HG02588 (cell line): Measurements from ENCODE around the gene EIF4B.

Source experiments
- ATAC-seq: cut with Tn5 transposase; IDR thresholded peaks from one replicate; pipeline ENCODE4 v1.9.1; 2021; ENCODE audit warnings: mild to moderate bottlenecking, moderate library complexity; ENCODE audit not compliant: unreplicated experiment

EIF4B gene

GRCh38 chr12:53044896-53045695 is 38.8 kb downstream of the EIF4B start:
- ATAC-seq: no peak

DNA sequence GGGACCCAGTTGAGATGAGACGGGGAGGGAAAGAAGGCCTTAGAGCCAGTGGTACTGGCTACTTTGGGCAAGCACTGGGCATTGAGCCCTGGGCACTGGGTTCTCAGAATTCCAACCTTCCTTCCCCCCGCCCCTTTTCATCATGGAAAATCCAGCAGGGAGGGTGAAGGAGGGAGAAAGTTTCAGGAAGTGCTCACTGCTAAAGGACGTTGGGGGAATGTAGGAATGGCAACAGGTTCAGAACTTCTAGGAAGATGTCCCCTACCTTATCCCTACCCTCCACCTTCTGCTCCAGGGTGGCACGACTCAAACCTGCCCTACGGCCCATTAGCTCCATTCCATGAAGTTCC is 39.4 kb downstream of the EIF4B start:
- no peak for ATAC-seq

- peak; percentile 31 for ATAC-seq
Observed at GRCh38 chr12:53046655-53047220, 40.5 kb downstream of the EIF4B start.

GRCh38 chr12:53047221-53048032 is 41.2 kb downstream of the EIF4B start:
- peak; percentile 65 for ATAC-seq

DNA sequence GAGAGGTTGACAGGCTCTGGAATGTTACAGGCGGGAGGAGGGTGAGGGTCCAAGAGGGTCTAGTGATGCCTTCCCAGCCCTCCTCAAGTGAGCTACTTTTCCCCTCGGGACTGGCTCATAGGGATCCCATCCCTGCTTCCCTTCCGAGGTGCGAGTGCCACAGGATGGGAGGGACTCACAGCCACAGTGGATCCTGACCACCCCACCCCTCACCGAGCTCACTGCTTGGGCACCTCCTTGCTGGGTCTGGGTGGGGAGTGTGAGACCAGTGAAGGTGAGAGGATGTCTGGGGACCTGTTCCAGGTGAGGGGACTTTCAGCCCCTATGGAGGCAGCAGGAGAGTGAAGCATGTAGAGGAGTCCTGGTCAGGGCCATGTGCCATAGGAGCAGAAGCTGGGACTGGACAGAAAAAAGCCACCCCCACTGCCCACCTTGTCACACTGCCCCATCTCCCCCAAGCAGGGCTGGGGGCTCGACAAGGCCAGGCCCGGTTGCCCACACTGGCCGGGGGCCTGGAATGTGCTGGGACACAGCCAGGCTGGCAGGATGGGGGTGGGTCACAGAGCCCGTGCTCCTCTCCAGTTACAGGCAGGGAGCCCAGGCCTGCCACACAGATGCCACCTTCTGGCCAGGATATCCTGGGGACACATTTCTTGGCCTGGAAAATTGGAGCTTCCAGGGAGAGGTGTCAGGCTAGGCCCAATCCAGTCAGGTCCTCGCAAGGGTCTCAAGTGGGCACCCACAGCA is 42.0 kb downstream of the EIF4B start:
- ATAC-seq: no peak

GRCh38 chr12:53048780-53049401 is 42.6 kb downstream of the EIF4B start:
- no peak for ATAC-seq

GRCh38 chr12:53049571-53050318 is 43.5 kb downstream of the EIF4B start, which contains the start of gene TNS2:
Gene TNS2 (plus strand): TSS chr12:53050065. CDS start chr12:53050186, 121 bp downstream.
- no peak for ATAC-seq

- no peak for ATAC-seq
Observed at GRCh38 chr12:53050426-53051057, 44.3 kb downstream of the EIF4B start.

DNA sequence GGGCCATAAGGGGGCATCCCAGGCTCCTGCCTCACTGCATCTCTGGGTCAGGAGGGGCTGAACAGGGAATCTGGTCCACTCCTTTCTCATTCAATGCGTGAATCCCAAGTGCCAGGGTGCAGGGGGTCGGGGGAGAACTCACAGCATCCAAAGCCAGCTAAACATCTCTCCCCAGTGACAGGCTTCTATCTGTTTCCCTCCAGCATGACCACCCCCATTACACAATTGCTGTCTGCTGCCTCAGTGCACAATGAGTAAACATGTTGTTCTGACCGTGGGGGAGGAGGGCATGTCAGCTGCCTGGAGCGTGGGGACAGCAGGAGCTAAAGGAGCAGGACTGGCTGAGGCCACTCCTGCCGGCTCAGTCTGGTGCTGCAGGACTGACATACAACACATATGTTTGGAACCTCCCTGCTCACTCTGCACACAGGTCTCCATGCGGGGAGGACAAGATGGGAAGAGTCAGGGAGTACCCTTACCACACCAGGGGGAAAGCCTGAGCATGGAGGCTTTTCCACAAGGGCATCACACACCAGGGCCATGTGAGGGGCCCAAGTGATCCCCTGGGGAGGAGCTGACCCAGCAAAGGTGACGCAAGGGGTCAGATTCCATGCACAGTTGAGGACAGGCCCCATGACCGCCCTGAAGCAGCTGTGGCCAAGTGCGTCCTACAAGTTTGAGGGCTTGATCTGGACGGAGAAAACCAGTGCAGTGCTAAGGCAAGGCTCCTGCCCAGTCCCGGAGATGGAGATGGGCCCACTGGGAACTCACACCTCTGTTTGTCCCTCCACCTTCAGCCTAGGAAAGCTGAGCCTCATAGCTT is 45.0 kb downstream of the EIF4B start:
- no peak for ATAC-seq

DNA sequence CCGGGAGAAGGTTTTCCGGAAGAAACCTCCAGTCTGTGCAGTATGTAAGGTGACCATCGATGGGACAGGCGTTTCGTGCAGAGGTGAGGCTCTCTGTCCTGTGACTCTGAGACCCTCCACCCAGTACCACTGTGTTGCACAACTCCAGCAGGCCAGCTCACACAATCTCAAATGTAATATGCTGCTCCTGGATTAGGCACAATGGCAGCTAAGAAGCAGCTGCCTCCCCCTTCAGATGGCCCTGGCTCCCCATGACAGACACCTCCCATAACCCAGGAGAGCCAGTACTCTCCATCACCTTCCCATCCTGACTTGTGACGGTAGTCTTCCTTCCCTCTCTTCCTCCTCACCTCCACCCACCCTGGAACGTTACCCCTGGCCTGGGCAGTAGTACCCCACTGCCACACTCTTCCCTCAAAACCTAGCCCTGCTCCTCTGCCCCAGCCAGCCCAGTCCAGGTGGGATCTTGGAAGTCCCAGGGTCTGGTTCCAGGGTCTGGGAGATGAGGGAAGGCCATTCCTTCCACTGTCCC is 45.7 kb downstream of the EIF4B start:
- ATAC-seq: no peak

DNA sequence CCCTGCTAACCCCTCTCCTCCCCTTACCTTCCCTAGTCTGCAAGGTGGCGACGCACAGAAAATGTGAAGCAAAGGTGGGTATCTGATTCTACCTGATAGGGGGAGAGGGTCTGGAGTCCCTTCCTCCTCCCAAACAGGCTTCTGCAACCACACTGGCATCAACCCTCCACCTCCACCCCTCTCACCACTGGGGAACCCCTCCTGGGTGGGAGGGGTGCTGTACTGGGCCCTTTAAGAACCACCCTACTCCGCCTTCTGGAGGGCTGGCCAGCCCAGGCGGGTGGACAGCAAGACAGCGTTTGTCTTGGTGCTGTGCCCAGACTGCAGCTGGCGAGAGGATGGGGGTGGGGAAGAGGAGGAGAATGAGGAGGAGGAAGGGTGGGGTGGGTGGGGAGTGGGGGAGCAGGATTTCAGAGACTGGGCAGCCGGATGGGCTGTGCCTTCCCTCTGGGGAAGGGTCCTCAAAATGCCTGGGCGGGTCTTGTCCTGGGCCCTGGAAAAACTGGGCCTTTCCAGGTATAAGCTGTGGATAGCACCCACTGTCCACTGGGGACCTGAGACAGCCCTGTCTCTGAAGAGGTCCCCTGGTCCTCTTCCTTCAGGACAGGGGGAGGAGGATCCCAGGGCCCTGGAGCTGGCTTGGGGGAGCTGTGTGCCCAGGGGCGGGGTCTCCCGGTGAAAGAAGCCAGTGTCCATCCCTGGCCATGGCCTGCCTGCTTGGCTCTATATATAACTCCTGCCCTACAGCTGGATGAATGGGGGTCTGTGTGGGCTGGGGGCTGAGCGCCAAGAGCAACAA is 46.4 kb downstream of the EIF4B start:
- ATAC-seq: no peak

DNA sequence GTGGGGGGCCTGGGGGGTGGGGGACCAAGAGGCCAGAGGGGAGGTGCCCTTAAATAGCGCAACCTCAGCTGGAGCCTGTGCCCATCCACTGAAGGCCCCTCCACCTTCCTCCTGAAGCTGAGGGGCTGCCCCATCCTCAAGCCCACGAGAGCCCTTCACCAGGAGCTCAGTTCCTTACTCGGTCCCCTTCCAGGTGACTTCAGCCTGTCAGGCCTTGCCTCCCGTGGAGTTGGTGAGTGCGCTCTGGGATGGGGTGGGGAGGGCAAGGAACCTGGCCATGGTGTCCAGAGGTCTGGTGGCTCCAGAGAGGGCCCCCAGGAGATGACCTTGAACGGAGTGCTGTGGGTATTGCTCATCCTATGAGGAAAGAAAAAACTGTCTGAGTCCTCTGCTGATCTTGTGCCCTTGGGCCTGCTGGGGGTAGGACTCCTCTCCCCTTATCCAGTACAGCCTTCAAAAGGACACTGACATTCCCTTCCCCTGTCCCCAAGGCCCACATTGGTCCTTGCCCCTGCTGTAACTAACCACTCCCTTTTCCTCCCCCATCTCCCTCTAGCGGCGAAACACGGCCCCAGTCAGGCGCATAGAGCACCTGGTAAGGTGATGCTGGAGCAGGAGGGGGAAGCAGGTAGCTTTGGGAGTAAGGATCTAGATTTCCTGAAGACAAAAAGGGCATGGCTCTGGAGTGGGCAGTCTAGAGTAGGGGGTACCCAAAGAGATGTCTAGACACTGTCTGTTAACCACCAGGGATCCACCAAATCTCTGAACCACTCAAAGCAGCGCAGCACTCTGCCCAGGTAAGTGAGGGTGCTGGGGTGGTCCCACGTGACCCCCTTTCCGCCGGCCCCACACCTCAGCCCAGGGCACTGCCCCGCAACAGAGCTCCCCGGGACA is 47.2 kb downstream of the EIF4B start:
- ATAC-seq: no peak

GRCh38 chr12:53054112-53054878 is 48.0 kb downstream of the EIF4B start:
- ATAC-seq: peak; percentile 83

DNA sequence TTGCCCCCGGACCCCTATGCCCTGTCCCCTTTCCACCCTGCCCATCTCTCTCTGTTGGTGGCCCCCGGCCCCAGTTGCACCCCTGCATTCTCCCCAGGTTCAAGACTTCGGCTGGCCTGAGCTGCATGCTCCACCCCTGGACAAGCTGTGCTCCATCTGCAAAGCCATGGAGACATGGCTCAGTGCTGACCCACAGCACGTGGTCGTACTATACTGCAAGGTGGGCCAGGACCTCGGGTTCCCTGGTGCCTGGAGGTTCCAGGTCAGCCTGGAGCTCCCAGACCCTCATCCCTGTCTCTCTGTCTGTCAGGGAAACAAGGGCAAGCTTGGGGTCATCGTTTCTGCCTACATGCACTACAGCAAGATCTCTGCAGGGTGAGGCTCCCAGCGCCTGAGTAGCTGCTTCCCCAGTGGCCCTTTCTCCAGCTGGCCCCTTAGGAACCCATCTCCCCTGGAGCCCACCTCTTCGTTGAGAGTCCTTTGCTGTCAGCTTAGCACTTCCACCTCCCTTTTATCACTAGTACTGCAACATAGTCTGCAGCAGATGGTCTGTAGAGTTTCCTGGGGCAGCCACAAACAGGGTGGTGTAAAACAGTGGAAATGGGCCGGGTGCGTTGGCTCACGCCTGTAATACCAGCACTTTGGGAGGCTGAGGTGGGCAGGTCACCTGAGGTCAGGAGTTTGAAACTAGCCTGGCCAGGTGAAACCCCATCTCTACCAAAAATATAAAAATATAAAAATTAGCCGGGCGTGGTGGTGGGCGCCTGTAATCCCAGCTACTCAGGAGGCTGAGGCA is 49.4 kb downstream of the EIF4B start:
- no peak for ATAC-seq

GRCh38 chr12:53056296-53056695 is 50.0 kb downstream of the EIF4B start:
- ATAC-seq: no peak
